T-helper 2 cell treated with Interferon-gamma antibody and Interleukin-4, amounts not matched to agents 100 ng/mL and 5 ng/mL, for 36 hours (primary cell): ENCODE results near the gene PRR7. TPM values are rescaled to one million over a fixed set of nuclear protein-coding genes. Genes with fewer than 3 reads are reported as not detected.

Experiments used
- intact Hi-C: fragments of 100-400 bp; cut with micrococcal nuclease; formaldehyde crosslinking; loops from one replicate; pipeline ENCODE4 v1.15.1; 2023
- total RNA-seq: library from RNA; stranded (reverse); gene quantifications from 2 replicates; pipeline ENCODE4 v1.2.3, GENCODE V29; 2022

PRR7 gene
- total RNA-seq, 1 donor from 2014 or later = 6.0 TPM

DNA sequence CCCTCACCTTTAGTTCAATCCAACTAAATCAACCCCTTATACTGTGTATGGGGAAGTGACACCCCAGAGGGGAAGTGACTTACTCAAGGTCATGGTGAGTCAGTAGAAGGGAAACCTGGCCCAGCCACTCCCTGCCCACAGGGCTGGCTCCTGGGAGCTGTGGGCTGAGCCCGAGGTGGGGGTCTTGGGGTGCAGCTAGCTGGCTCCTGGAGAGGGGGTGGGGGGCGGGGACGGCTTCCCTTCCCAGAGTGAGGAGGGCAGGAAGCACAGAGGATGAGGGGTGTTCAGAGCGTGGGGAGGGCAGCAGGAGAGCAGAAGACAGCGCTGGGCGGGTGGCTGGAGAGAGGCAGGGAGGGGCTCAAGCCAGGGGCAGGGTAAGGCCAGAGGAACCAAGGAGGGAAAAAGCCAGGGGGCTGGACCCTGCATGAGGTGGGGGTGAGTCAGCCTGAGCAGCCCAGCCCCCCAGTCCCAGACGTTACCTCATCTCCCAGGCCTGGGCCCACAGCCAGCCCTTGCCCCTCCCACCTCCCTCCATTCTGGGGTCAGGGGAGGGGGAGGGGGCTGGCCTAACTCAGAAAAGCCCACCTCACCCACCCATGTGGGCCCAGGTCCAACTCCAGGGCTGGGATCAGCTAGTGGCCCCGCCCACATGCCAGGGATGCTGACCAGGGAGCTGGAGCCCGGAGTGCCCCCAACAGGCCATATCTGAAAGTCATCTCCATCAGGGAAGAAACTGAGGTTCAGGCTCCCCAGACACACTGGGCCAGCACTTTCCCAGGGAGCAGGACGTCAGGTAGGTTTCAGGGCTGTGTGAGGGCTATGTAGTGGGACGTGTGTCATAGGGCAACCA is 48.0 kb downstream of the PRR7 start:
- intact Hi-C loops = loop anchor here (5.0 kb wide), 1 partner anchor 58 kb away; the partner anchor contains the start of gene FAM193B

DNA sequence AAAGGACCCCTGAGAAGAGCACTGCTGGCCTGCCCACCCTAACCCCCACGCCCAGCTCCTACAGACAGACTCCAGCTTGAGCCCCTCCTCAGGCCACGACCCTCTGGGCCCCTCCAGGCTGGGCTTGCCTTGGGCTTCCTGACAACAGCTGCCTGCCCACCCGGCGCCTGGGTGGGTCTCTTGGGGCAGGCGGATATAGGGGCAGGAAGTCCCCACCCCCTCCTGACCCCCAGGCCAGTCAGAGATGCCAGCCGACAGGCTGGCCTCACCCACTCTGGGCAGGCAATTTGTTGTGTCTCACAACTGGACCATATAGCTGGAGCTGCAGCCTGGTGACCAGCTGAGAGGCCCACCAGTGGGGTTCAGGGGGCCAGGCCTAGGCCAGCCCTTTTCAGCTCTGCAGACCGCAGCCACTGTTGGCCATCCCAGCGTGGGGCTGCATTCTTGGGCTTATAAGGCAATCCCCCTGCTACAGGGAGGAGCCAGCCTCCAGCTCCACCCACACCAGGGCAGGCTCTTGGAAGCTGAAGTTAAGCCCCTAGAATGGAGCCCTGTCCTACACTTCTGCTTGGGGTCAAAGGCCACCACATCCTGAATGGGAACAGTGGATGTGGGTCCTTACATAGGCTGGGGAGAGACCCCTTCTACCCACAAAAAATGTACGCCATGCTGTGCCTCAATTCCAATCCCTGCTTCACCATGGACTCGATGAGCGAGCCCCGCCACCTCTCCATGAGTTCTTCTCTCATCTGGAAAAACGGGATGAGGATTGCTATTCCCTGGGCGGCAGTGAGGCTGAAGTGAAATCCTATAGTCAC is 48.8 kb downstream of the PRR7 start:
- intact Hi-C loops = loop anchor here (5.0 kb wide), 1 partner anchor 57 kb away; the partner anchor contains the start of gene FAM193B

DNA sequence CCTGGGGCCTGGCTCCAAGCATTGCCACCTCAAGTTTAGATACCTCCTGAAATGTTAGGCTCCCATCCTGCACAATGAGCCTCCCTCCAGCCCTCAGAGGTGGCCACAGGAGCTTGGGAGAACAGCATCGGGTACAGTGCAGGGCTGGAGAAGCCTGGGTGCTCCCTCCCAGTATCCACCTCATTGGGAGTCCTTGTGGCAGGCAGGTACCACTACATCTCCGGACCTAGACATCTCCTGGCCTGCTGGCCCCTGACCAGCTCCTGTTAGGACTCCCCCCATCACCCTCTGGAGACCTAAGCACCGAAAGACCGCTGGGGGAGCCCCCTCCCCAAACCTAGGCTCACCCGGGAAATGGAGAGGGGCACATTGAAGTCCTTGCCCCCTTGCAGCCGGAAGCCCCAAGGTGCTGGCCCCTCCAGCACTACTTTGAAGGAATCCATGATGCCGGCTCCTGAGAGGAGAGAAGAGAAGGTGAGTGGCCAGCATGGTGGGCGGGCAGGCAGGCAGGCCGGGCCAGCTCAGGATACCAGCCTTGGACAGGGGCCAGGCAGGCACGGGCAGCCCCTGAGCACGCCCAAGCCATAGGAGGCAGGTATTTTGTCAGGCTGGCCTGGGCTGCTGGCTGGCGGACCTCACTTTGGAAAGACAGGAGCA is 49.6 kb downstream of the PRR7 start:
- intact Hi-C loops = loop anchor here (5.0 kb wide), 1 partner anchor 56 kb away; the partner anchor contains the start of gene FAM193B

DNA sequence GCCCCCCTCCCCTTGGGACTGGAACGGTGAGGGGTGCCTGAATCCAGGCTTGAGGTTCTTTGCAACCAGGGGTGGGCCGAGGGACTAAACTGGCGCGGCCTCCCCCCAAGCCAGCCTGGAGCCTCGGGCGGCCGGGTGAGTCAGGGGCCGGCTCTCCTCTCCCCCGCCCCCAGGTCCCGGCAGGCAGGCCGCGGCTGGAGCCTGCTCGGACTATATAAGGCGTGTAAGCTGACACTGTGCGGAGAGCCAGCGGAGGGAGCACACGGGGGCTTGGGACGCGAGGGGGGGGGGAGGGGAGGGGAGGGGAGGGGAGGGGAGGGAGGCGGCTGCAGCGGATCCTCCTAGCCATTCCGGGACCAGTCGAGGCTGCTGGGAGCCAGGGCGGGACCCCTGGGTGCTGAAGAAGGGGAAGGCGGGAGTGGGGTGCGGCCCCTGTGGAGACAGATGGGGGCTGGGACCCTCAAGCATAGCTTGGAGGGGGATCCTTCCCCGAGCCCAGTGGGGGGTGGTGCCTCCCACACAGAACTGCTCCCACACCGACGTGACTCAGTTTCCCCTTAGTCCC is 50.2 kb downstream of the PRR7 start:
- intact Hi-C loops = loop anchor here (1.0 to 5.0 kb wide), 7 partner anchors 18 to 185 kb away; partner anchors contain the start of genes FAM193B and GRK6

DNA sequence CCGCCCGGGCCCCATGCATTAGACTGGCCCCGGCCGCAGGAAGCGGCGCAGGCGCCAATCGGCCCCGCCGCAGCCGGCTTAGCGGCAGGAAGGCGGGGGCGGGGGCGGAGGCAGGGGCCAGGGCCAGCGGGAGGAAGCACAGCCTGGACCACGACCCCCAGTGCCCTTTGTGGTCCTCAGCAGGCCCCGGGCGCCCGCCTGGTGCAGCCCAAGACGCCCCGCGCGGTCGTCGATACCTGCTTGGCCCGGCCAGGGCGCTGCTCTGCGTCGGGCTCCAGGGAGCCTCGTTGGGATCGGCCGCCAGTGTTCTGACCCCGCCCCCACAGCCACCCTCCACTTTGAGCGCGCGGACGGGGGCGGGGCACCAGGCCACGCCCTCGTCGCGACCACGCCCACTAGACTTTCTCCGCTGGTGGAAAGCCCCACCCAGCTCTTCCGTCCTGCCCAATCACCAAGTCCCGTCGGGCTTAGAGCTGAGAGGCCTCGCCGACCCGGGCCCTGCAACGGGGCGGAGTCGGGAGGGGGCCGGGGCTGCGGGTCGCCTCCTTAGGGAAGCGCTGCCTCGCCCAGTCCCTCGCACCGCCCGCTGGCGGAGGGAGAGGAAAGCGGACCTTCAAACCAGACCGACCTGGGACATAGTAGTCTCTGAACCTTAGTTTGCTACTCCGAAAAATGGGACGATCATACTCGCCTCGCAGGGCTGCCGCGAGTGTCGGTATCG is 50.8 kb downstream of the PRR7 start, which contains the start of gene PDLIM7:
Gene PDLIM7, minus strand, starts transcription at position 313 of the 721 bp plus-strand sequence. CDS start 1,092 bp downstream, outside the sequence.
- intact Hi-C loops = loop anchor here (1.0 to 5.0 kb wide), 7 partner anchors 18 to 185 kb away; partner anchors contain the start of genes FAM193B and GRK6

DNA sequence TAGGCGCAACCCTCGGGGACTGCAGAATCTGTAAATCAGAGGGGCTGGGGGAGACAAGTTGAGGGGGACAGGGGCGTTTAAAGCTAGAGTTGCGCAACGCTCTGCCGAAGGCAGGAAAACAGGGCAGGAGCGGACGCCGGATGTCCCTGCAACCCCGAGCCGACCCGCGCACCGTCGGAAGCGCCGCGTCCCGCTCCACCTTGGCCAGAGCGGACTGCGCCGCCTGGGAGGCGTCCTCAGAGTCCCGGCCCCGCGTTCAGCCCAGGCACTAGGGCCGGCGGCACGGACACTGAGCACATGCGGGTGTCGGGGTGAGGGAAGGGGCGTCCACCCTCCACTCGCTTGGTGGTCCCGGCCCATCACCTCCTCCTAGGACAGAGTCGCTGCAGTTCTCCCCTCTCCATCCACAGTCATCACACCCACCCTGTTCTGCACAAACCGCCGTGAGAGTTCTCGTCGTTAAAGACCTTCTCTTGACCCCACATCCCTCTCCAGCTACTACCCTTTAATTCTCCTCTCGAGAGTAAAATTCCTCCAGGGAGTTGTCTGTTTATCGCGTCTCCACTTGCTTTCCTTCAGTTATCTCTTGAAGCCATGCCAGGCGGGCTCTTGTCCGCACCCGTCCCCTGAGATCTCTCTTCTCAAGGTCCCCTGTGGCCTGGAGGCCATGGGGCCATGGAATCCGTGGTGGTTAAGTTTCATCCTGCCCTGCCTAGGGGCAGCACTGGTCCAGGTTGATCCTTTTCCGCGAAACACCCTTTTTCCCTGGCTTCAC is 51.6 kb downstream of the PRR7 start:
- intact Hi-C loops = loop anchor here (5.0 kb wide), 1 partner anchor 54 kb away; the partner anchor contains the start of gene FAM193B

DNA sequence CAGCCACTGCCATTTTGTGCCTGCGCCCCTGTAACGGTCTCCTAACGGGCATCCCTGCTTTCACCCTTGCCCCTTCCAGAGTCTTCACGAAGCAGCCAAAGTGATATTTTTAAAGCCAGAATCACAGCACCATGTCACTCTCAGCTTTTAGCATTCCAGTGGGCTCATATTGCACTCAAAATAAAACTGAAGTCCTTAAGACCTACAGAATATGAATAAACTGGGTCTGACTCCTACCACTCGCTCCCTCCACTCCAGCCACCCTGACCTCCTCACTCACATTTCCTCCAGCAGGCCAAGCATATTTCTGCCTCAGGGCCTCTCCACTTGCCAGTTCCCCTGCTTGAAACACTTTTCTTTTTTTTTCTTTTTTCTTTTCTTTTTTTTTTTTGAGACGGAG is 53.2 kb downstream of the PRR7 start:
- intact Hi-C loops = loop anchor here (5.0 kb wide), 1 partner anchor 52 kb away; the partner anchor contains the start of gene FAM193B

DNA sequence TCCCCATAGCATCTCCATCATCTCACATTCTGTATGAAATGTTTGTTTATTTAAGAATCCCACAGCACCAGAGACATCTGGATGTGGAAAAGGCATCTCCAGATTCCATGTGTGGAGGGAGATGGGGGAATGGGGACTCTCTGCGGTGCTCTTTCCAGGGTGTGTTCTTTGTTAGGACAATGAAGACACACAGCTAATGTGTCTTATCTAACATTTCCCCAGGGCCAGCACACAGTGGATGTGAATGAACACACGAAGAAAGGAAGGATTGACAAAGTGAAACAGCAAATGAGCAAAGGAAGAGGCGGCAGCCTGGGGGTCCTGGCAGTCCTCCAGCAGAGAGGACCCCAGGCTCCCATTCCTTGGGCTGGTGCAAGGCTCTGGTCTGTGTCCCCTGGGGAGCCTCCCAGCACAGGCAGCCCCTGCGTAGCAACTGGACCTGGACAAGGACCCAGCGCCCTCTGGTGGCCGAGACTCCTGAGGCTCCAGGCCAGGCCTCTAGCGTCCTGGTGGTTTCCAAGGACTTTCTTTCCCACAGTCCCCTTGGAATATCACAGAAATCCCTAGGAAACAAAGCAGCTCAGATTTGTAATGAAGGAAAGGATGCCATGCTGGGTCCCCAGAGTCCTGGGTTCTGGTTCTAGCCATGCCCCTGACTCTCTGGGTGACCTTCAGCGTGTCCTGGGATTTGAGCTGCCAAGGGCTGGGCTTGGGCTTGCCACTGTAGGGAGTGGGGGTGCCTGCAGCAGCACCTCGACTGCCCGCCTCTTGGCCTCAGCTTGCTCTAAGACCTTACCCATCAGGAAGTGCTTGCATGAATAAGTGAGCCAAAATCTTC is 54.3 kb downstream of the PRR7 start:
- intact Hi-C loops = loop anchor here (1.0 kb wide), 2 partner anchors 46 to 111 kb away; no protein-coding TSS in a partner anchor

DNA sequence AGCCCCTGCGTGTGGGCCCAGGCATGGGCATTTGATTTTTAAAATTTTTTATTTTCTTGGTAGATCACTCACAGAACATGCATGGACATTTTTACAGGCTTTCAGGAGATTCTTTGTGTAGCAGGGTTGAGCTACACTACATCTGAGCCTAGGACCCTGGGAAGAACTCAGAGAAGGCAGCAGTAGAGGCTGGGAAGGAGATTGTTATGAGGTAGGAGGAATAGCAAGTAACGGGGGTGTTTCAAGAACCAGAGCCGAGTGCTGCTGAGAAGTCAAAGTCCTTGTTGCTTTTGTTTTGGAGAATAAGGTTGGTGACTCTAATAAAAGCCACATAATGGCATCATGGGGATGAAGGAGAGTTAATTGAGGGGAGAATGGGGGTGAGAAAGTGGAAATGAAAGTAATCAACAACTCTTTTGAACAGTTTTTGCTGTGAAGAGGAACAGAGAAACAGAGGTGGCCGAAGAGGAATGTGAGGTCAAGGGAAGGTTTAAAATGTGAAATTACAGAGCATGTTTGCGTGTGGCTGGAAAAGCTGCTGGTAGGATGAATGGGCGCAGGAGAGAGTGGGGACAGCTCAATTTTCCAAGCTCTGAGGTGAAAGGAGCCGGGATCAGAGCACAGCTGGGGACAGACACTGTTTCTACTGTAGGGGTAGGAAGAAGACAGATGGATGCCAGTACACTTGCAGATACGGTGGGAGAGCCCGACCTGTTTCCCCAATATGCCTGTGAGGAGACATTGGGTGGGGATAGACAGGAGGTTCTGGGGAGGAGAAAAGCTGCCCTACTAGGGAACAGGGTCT is 55.5 kb downstream of the PRR7 start:
- intact Hi-C loops = loop anchor here (1.0 kb wide), 2 partner anchors 47 to 112 kb away; no protein-coding TSS in a partner anchor

DNA sequence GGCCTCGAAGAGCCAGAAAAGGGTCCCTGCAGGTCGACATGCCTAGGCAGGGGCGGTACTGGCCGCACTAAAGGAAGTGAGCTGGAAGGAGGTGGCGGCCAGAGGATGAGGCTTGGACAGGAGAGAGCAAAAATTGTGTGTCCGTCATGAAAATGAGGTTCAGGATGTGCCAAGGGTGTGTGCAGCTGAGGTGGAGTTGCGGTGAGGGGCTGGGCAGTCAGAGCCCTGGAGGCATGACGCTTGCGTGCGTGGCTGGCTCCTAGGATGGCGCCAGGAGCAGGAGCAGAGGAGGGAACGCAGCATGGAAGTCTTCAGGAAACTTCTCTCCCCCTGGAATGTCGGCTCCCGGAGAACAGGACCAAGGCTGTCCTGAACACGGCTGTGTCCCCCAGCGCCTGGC is 56.3 kb downstream of the PRR7 start:
- intact Hi-C loops = no loop called here

DNA sequence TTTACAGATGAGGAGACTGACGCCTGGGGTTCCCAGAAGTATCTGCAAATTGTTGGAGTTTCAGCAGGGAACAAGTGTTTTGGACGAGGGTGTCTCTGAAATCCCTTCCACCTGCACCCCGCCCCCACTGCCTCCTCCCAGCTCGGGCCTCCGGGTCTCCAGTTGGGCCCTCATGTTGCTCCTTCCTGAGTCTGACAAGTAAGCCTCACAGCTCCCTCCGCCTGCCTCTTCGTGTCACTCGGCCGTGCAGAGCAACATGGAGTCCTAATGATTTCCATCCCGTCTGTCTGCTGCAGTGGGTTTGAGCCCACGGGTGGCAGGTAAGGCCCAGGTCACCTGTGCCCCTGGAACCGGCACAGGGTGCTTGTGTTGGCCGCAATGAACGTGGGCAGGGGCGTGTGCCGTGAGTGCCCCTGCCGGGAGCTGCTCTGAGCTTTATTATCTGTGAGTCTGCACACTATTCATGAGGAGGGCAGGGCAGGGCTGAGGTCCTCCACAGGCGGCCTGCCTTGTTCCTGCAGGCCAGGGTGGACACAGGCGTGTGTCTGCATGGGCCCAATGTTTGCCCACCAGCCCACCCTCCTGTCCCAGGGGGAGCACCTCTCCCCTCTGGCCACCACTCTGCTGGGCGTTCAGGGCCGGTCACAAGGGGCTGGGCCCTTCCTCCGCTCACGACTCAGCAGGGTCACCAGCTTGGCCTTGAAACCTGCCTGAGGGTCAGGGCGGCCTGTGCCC is 56.9 kb downstream of the PRR7 start:
- intact Hi-C loops = no loop called here

DNA sequence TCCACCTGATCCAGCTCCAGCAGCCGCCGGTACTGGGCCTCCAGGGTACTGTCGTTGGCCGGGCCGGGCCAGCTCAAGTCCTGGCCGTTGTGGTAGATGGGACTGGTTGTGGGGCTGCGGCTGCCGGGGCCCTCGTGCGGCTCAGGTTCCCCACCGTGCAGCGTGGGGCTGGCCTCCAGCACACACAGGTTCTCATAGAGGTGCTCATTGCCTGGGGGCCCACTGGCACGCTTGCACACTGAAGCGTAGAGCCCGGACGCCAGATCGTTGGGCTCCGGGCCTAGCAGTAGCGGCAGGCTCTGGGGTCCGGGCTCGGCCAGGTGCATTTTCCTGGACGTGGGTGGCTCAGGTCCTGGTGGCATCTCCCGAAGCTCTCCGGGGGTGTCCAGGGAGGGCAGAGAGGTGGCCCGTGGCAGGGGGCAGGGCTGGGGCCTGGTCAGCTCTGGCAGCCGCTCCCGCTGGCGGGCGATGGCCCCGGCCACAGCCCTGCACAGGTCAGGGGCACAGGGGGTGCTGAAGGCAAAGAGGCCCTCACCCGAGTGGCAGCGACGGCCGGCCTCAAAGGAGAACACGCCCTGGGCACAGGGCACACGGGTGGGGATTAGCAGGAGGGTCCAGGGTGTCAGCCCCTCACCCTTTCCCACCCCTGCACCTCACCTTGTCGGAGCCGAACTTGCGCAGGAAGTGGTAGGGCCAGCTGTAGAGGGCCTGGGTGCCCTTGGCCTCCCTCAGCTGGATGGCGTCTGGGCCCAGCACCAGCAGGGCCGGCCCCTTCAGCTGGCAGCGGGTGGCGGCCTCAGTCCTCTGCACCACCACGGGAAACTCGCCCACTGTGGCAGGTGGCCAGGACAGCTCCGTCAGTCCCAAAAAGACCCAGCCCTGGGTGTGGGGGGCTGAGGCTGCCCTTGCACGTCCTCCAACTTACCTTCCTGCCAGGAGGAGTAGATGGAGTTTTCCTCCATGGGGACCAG is 57.8 kb downstream of the PRR7 start:
- intact Hi-C loops = no loop called here

DNA sequence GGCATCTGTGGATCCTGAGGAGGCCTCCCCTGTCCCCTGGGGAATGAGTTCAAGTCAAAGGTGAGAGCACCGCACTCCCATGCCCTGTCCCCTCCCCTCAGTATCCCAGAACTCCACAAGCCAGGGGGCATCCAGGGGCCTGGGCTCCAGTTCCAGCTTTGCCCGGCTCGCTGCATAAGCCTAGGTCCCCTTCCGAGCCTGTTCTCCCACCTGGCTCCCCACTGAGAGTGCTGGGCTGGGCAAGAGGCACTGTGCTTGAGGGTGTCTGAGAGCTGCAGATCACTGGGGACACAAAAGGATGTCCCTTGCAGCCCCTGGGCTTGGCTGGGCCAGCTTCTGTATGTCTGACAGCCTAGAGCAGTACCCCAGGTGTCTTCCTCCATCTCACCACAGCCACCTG is 58.5 kb downstream of the PRR7 start:
- intact Hi-C loops = no loop called here
